Right lobe of liver (tissue), 4 donors: ENCODE results near the gene PNPLA7.

Experiments used
- CTCF ChIP-seq, 4 donors: fragments of 200-600 bp in 3 of 4; fragments of 450-650 bp in 1 of 4; IDR thresholded peaks; one replicate each; pipeline versions ENCODE4 v1.5.1 to v1.8.0; 2016 to 2022; ENCODE audit warnings: antibody characterized with exemption in 4 of 4, mild to moderate bottlenecking in 2 of 4
- POLR2A ChIP-seq: fragments of 450-650 bp; IDR thresholded peaks from one replicate; pipeline ENCODE4 v1.6.1; 2017; ENCODE audit warnings: antibody characterized with exemption, mild to moderate bottlenecking
- donor health status: DM: no; HTN: no; CAD: no.
- donor health status: DM: no; HTN: no; CAD: no.
- donor health status: DM: no; HTN: yes; CAD: no.

GRCh38 chr9:137416563-137417151 is 133.5 kb downstream of the PNPLA7 start:
- TF ChIP-seq CTCF (IDR thresholded peaks at IDR 0.05) (no peak), POLR2A (no peak)
